ENCODE data around the gene NEIL3. TPM values are rescaled to one million over a fixed set of nuclear protein-coding genes. Genes with fewer than 3 reads are reported as not detected.

The NEIL3 gene
- total and polyA plus RNA-seq, 9 of the 15 experiments (the other 6 are each of a cell fraction or from before 2014, with no cell fraction given), result 2.7 to 23.3 (median 12.9) TPM

- TF ChIP-seq ZBTB40 (IDR thresholded peaks at IDR 0.05) (no peak), ZBTB40 (CRISPR knock-in tag; IDR thresholded peaks at IDR 0.05) (no peak), ETS1 (conservative IDR thresholded peaks at IDR 0.05; ENCODE audit: control insufficient read depth, low read depth, low read length) (0 out of 2 replicates have a peak, but pooled peaks have one; percentile 53), DMBX1 (CRISPR knock-in tag; IDR thresholded peaks at IDR 0.05; ENCODE audit: borderline replicate concordance) (no peak), RREB1 (CRISPR knock-in tag; IDR thresholded peaks at IDR 0.05) (no peak), ASH1L (IDR thresholded peaks at IDR 0.05; ENCODE audit: borderline replicate concordance, low read depth, partially characterized antibody) (no peak), HMBOX1 (IDR thresholded peaks at IDR 0.05) (peak; percentile 56; the same call in 1 of the 2 replicates)
Measured at GRCh38 chr4:177309522-177310371, at the start of gene NEIL3 (continued).
